T-helper 1 cell treated with Interleukin-12 subunit alpha and Interleukin-12 subunit beta and Interleukin-4 antibody, amounts not matched to agents 30 μg/mL and 1 μg/mL, for 36 hours (primary cell): Measurements from ENCODE around the gene ZRANB3.
"Not testable (repeated sequence)": the region's sequence is repeated elsewhere in the genome, so short reads cannot be mapped to it uniquely, and the experiment has no call there.

Experiments
- H3K27ac Mint-ChIP-seq: one replicate; pipeline ENCODE4 v1.8.0; 2021; ENCODE audit warnings: mild to moderate bottlenecking, mixed read lengths
- H3K27me3 Mint-ChIP-seq: one replicate; pipeline ENCODE4 v1.8.0; 2021; ENCODE audit warnings: low read depth, mixed read lengths
- H3K36me3 Mint-ChIP-seq: one replicate; pipeline ENCODE4 v1.8.0; 2021; ENCODE audit warnings: low read depth, mixed read lengths
- H3K4me1 Mint-ChIP-seq: one replicate; pipeline ENCODE4 v1.8.0; 2021; ENCODE audit warnings: low read depth, mixed read lengths
- H3K4me3 Mint-ChIP-seq: one replicate; pipeline ENCODE4 v1.8.0; 2021; ENCODE audit warnings: mild to moderate bottlenecking, moderate library complexity, mixed read lengths
- H3K9me3 Mint-ChIP-seq: one replicate; pipeline ENCODE4 v1.8.0; 2021; ENCODE audit warnings: mixed read lengths

Gene ZRANB3

GRCh38 chr2:135530313-135531230 is at the start of gene ZRANB3:
ZRANB3 (minus strand) TSS chr2:135531218.
- H3K27me3 Mint-ChIP-seq, result no peaks in the 10 kb centered on the region
- no peak within 1 kb of the TSS for H3K4me3 Mint-ChIP-seq
- peaks cover 20% of the 10 kb centered on the region for H3K4me1 Mint-ChIP-seq
- H3K27ac Mint-ChIP-seq, result peak within 1 kb of the TSS; percentile 68
- H3K36me3 Mint-ChIP-seq, result peaks cover 1% of the 10 kb centered on the region
- H3K9me3 Mint-ChIP-seq, result no peaks in the 10 kb centered on the region

GRCh38 chr2:135573620-135574019 is 42.6 kb upstream of the ZRANB3 start:
- Mint-ChIP-seq H3K4me1 (peaks cover 2% of the 10 kb centered on the region), H3K27ac (no peak overlapping the region), H3K27me3 (no peaks in the 10 kb centered on the region), H3K36me3 (peaks cover 8% of the 10 kb centered on the region), H3K4me3 (no peak overlapping the region), H3K9me3 (no peaks in the 10 kb centered on the region)

- no peaks in the 10 kb centered on the region for H3K27me3 Mint-ChIP-seq
- no peak overlapping the region for H3K4me3 Mint-ChIP-seq
- H3K9me3 Mint-ChIP-seq, result no peaks in the 10 kb centered on the region
- H3K4me1 Mint-ChIP-seq, result peaks cover 2% of the 10 kb centered on the region
- no peak overlapping the region for H3K27ac Mint-ChIP-seq
- H3K36me3 Mint-ChIP-seq, result peaks cover 10% of the 10 kb centered on the region
These were observed 39.9 kb upstream of the ZRANB3 start for GRCh38 chr2:135570884-135571283.

- H3K4me1 Mint-ChIP-seq, result peaks cover 5% of the 10 kb centered on the region
- H3K36me3 Mint-ChIP-seq, result peaks cover 7% of the 10 kb centered on the region
- no peak overlapping the region for H3K4me3 Mint-ChIP-seq
- no peaks in the 10 kb centered on the region for H3K27me3 Mint-ChIP-seq
- H3K9me3 Mint-ChIP-seq, result no peaks in the 10 kb centered on the region
- H3K27ac Mint-ChIP-seq, result peak overlapping the region; percentile 15
These were observed 32.8 kb upstream of the ZRANB3 start for GRCh38 chr2:135563793-135564192.

- Mint-ChIP-seq H3K27me3 (no peaks in the 10 kb centered on the region), H3K36me3 (peaks cover 10% of the 10 kb centered on the region), H3K4me1 (peaks cover 5% of the 10 kb centered on the region), H3K9me3 (no peaks in the 10 kb centered on the region), H3K27ac (no peak overlapping the region), H3K4me3 (no peak overlapping the region)
These were observed 30.9 kb upstream of the ZRANB3 start for GRCh38 chr2:135561925-135562324.

- Mint-ChIP-seq H3K4me3 (no peak overlapping the region), H3K9me3 (peaks cover 2% of the 10 kb centered on the region), H3K27ac (no peak overlapping the region)
These were observed 26.5 kb upstream of the ZRANB3 start for GRCh38 chr2:135557530-135557929.

GRCh38 chr2:135555311-135555710 is 24.3 kb upstream of the ZRANB3 start:
- Mint-ChIP-seq H3K9me3 (peaks cover 2% of the 10 kb centered on the region), H3K4me1 (no peaks in the 10 kb centered on the region), H3K36me3 (peaks cover 13% of the 10 kb centered on the region), H3K4me3 (no peak overlapping the region), H3K27ac (no peak overlapping the region), H3K27me3 (no peaks in the 10 kb centered on the region)

More at GRCh38 chr2:135557530-135557929, 26.5 kb upstream of the ZRANB3 start:
- H3K27me3 Mint-ChIP-seq, result no peaks in the 10 kb centered on the region
- H3K4me1 Mint-ChIP-seq, result no peaks in the 10 kb centered on the region
- peaks cover 11% of the 10 kb centered on the region for H3K36me3 Mint-ChIP-seq

GRCh38 chr2:135552887-135553286 is 21.9 kb upstream of the ZRANB3 start:
- H3K4me3 Mint-ChIP-seq, result no peak overlapping the region
- H3K27me3 Mint-ChIP-seq, result no peaks in the 10 kb centered on the region
- no peak overlapping the region for H3K27ac Mint-ChIP-seq
- peaks cover 2% of the 10 kb centered on the region for H3K9me3 Mint-ChIP-seq
- no peaks in the 10 kb centered on the region for H3K4me1 Mint-ChIP-seq
- H3K36me3 Mint-ChIP-seq, result peaks cover 13% of the 10 kb centered on the region

GRCh38 chr2:135551356-135551755 is 20.3 kb upstream of the ZRANB3 start:
- H3K27ac Mint-ChIP-seq, result no peak overlapping the region
- H3K4me3 Mint-ChIP-seq, result no peak overlapping the region
- H3K4me1 Mint-ChIP-seq, result peaks cover 6% of the 10 kb centered on the region
- H3K36me3 Mint-ChIP-seq, result peaks cover 10% of the 10 kb centered on the region
- peaks cover 2% of the 10 kb centered on the region for H3K9me3 Mint-ChIP-seq
- H3K27me3 Mint-ChIP-seq, result no peaks in the 10 kb centered on the region

GRCh38 chr2:135547311-135547710 is 16.3 kb upstream of the ZRANB3 start:
- peaks cover 2% of the 10 kb centered on the region for H3K36me3 Mint-ChIP-seq
- H3K4me1 Mint-ChIP-seq, result peaks cover 12% of the 10 kb centered on the region
- H3K27ac Mint-ChIP-seq, result no peak overlapping the region

GRCh38 chr2:135546436-135546835 is 15.4 kb upstream of the ZRANB3 start:
- no peaks in the 10 kb centered on the region for H3K27me3 Mint-ChIP-seq
- H3K4me3 Mint-ChIP-seq, result no peak overlapping the region
- peaks cover 12% of the 10 kb centered on the region for H3K4me1 Mint-ChIP-seq
- H3K36me3 Mint-ChIP-seq, result peaks cover under 1% of the 10 kb centered on the region
- no peak overlapping the region for H3K27ac Mint-ChIP-seq
- H3K9me3 Mint-ChIP-seq, result no peaks in the 10 kb centered on the region

More at GRCh38 chr2:135547311-135547710, 16.3 kb upstream of the ZRANB3 start:
- Mint-ChIP-seq H3K27me3 (no peaks in the 10 kb centered on the region), H3K9me3 (no peaks in the 10 kb centered on the region), H3K4me3 (no peak overlapping the region)

- H3K27ac Mint-ChIP-seq, H3K4me3 Mint-ChIP-seq: not testable (repeated sequence)
These were observed 2.5 kb upstream of the ZRANB3 start for GRCh38 chr2:135533545-135533944.

GRCh38 chr2:135532581-135532980 is 1.6 kb upstream of the ZRANB3 start:
- no peak overlapping the region for H3K27ac Mint-ChIP-seq
- H3K4me1 Mint-ChIP-seq, result peaks cover 19% of the 10 kb centered on the region
- no peaks in the 10 kb centered on the region for H3K27me3 Mint-ChIP-seq
- H3K9me3 Mint-ChIP-seq, result peaks cover under 1% of the 10 kb centered on the region
- no peak overlapping the region for H3K4me3 Mint-ChIP-seq
- H3K36me3 Mint-ChIP-seq, result peaks cover 2% of the 10 kb centered on the region

More at GRCh38 chr2:135533545-135533944, 2.5 kb upstream of the ZRANB3 start:
- not testable (repeated sequence) for H3K27me3 Mint-ChIP-seq, H3K36me3 Mint-ChIP-seq, H3K9me3 Mint-ChIP-seq
- H3K4me1 Mint-ChIP-seq, result peaks cover 17% of the 10 kb centered on the region

GRCh38 chr2:135531231-135532197 is 496 bp upstream of the ZRANB3 start, which contains the start of gene R3HDM1:
R3HDM1 (plus strand) TSS chr2:135531484; CDS start chr2:135604846, 73,362 bp downstream.
- H3K27ac Mint-ChIP-seq, result peak within 1 kb of the TSS; percentile 68
- peaks cover 2% of the 10 kb centered on the region for H3K36me3 Mint-ChIP-seq
- H3K27me3 Mint-ChIP-seq, result no peaks in the 10 kb centered on the region
- H3K4me3 Mint-ChIP-seq, result no peak within 1 kb of the TSS
- H3K4me1 Mint-ChIP-seq, result peaks cover 19% of the 10 kb centered on the region
- no peaks in the 10 kb centered on the region for H3K9me3 Mint-ChIP-seq
